GM06990 (cell line): Measurements from ENCODE around the gene SPRN.

Source experiments
- DNase-seq: peaks from one replicate; pipeline ENCODE4 v3.0.0-alpha.2; 2011; ENCODE audit not compliant: insufficient read length; ENCODE audit errors: extremely low read depth
- H3K27me3 ChIP-seq: replicated peaks from 2 replicates; pipeline ENCODE4 v1.6.0; 2011; ENCODE audit warnings: low read length; ENCODE audit not compliant: control insufficient read depth, insufficient read depth
- H3K36me3 ChIP-seq: 2 replicates; pipeline ENCODE4 v1.5.1; 2011; ENCODE audit warnings: low read length; ENCODE audit not compliant: control insufficient read depth, insufficient read depth
- H3K4me3 ChIP-seq: replicated peaks from 2 replicates; pipeline ENCODE4 v1.5.1; 2011; ENCODE audit warnings: low read depth, mild to moderate bottlenecking, control low read depth, low read length
- CTCF ChIP-seq: IDR thresholded peaks from 2 replicates; pipeline ENCODE4 v1.5.1; 2011; ENCODE audit warnings: low read length, control low read depth, mild to moderate bottlenecking, inconsistent platforms; ENCODE audit not compliant: insufficient read depth, poor library complexity, severe bottlenecking

SPRN gene

GRCh38 chr10:133466683-133467275, 42.4 kb upstream of the SPRN start:
- TF ChIP-seq CTCF, result no peak
- H3K36me3 ChIP-seq, result no peaks in the 10 kb centered on the region

GRCh38 chr10:133465950-133466474, 41.6 kb upstream of the SPRN start:
- no peak for TF ChIP-seq CTCF
- no peak for DNase-seq
- Histone ChIP-seq H3K27me3 (no peaks in the 10 kb centered on the region), H3K36me3 (no peaks in the 10 kb centered on the region), H3K4me3 (no peak overlapping the region)

More at GRCh38 chr10:133466683-133467275, 42.4 kb upstream of the SPRN start:
- no peaks in the 10 kb centered on the region for H3K27me3 ChIP-seq
- no peak overlapping the region for H3K4me3 ChIP-seq
- no peak for DNase-seq

GRCh38 chr10:133465191-133465949, 40.9 kb upstream of the SPRN start:
- Histone ChIP-seq H3K27me3 (no peaks in the 10 kb centered on the region), H3K36me3 (no peaks in the 10 kb centered on the region), H3K4me3 (no peak overlapping the region)
- TF ChIP-seq CTCF, result no peak
- DNase-seq, result no peak

GRCh38 chr10:133464582-133465031, 40.2 kb upstream of the SPRN start:
- Histone ChIP-seq H3K36me3 (no peaks in the 10 kb centered on the region), H3K27me3 (no peaks in the 10 kb centered on the region), H3K4me3 (no peak overlapping the region)
- no peak for DNase-seq
- TF ChIP-seq CTCF, result no peak

GRCh38 chr10:133462512-133463305, 38.3 kb upstream of the SPRN start:
- no peak for DNase-seq
- H3K36me3 ChIP-seq, result no peaks in the 10 kb centered on the region
- H3K27me3 ChIP-seq, result no peaks in the 10 kb centered on the region
- no peak overlapping the region for H3K4me3 ChIP-seq
- TF ChIP-seq CTCF, result no peak
